ENCODE measurements around the gene ARFGAP1.

ARFGAP1 gene

DNA sequence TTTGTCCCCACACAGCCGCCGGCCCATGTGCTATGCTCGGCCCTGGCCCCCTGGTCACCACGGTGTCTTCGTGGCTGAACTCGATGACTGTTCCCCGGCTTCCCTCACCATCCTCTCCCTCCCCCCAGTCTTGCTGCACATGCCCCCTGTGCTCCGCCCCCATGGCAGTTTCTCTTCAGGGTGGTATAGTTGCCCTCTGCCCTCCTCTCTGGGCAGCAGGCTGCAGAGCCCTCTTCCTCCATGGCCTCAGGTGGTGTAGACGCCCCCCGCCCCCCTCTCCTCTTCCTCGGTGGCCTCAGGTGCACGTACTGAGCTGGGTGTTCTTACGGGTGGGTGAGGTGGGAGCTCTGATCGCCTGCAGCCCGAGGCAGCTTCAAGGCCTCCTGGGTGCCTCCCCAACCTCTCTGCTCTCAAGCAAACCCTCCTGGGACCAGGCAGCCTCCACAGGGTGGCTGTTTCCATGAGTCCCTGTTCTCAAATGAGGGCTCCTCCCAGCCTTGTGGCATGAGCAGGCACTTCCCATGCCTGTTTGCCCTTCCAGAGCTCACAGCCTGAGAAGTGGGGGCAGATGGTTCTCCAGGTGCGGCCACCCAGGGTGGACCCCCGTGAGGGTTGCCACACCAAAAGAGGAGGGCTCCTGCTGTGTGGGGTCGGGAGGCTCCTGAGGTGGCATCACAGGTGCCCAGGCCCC, 45.1 kb downstream of the ARFGAP1 start:
- Histone ChIP-seq H3K9ac (ENCODE audit: insufficient read length) (no peak overlapping the region), H3K36me3 (ENCODE audit: insufficient read depth, low read length) (no peaks in the 10 kb centered on the region), H3K9me3 (ENCODE audit: low read depth, low read length) (no peaks in the 10 kb centered on the region), H3K27ac (no peak overlapping the region), H3K4me3 (no peak overlapping the region)
- no peak for DNase-seq (ENCODE audit: low read depth, low spot score)
- TF ChIP-seq EZH2 (IDR thresholded peaks at IDR 0.05) (no peak), POLR2AphosphoS5 (IDR thresholded peaks at IDR 0.05; ENCODE audit: borderline replicate concordance, low read depth, low read length) (no peak), FOXP2 (optimal IDR thresholded peaks at IDR 0.05; ENCODE audit: control extremely low read depth, extremely low read length, insufficient read depth) (no peak)

DNA sequence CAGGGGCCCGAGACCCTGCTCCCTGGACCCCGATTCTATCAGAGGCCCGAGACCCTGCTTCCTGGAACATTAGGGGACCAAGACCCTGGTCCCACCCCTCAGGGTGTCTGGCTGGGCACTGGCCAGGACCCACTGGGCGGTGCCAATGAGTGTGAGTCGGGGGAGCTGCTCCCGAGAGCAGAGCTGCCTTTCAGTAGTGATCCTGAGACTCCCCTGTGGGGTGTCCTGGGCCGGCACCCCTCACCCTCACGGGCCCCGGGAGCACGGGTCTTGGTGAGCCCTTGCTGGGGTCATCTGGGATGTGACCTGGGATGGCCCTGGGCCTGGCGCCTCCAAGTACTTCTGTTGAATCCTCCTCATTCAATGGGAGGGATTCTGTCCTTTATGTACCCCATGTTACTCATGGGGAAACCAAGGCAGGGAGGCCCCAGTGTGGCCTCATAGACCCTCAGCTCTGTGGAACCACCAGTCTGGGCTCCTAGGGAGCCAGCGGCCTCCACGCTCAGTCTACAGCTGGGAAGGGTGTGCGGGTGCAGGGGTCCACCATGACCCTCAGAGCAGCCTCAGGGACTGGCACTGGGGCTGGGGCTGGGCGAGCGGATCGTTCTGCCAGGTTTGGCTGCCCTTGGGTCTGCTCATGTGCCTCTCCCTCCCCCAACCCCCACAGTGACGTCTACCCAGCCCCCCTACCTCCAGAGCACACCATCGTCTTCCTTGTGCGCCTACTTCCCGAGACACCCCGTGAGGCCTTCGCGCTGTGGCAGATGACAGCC, 46.0 kb downstream of the ARFGAP1 start:
- Histone ChIP-seq H3K9ac (ENCODE audit: insufficient read length) (no peak overlapping the region), H3K36me3 (ENCODE audit: insufficient read depth, low read length) (no peaks in the 10 kb centered on the region), H3K27ac (no peak overlapping the region), H3K9me3 (ENCODE audit: low read depth, low read length) (no peaks in the 10 kb centered on the region), H3K4me3 (no peak overlapping the region)
- TF ChIP-seq FOXP2 (optimal IDR thresholded peaks at IDR 0.05; ENCODE audit: control extremely low read depth, extremely low read length, insufficient read depth) (no peak), EZH2 (IDR thresholded peaks at IDR 0.05) (no peak), POLR2AphosphoS5 (IDR thresholded peaks at IDR 0.05; ENCODE audit: borderline replicate concordance, low read depth, low read length) (no peak)
- DNase-seq (ENCODE audit: low read depth, low spot score) = no peak

DNA sequence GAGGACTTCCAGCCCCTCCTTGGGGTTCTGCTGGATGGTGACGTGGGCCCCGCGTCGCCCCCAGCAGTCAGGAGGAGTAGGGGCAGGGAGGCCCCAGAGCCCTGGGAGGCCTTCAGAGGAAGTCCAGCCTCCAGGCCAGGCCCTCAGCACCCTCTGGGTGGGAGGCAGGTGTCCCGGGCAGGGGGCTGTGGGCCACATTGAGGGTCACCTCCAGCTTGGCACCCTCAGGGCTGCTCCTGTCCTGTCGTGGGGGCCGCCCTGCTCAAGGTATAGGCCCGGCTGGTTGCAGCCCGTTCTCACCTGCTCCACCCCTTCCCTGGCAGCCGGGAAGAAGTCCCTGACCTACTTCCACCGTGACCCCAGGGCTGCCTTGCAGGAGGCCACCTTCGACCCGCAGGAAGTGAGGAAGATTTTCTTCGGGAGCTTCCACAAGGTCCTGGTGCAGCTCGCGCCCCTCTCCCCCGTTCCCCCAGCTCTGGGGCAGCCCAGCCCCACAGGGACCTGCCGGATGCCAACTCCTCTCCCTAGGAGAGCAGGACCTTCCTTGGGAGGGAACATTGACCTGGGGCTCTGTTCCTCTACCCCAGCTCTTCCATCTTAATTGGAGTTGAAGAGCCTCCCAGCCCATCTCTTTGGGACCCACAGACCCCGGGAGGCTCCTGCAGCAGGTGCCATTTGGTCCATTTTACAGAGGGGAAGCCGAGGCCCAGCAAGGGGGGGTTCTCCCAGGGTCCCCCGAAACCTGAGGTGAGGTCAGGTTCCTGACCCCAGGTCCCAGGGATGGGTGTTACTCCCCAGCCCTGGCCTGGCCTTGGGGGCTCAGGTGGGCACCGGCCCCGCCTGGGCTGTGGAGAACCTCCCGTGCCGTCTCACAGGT, 46.8 kb downstream of the ARFGAP1 start:
- H3K4me3 ChIP-seq = no peak overlapping the region
- H3K9me3 ChIP-seq (ENCODE audit: low read depth, low read length) = no peaks in the 10 kb centered on the region
- H3K9ac ChIP-seq (ENCODE audit: insufficient read length) = no peak overlapping the region
- no peaks in the 10 kb centered on the region for H3K36me3 ChIP-seq (ENCODE audit: insufficient read depth, low read length)
- no peak for DNase-seq (ENCODE audit: low read depth, low spot score)
- TF ChIP-seq POLR2AphosphoS5 (IDR thresholded peaks at IDR 0.05; ENCODE audit: borderline replicate concordance, low read depth, low read length) = no peak
- no peak for TF ChIP-seq EZH2 (IDR thresholded peaks at IDR 0.05)
- no peak for TF ChIP-seq FOXP2 (optimal IDR thresholded peaks at IDR 0.05; ENCODE audit: control extremely low read depth, extremely low read length, insufficient read depth)
- no peak overlapping the region for H3K27ac ChIP-seq

DNA sequence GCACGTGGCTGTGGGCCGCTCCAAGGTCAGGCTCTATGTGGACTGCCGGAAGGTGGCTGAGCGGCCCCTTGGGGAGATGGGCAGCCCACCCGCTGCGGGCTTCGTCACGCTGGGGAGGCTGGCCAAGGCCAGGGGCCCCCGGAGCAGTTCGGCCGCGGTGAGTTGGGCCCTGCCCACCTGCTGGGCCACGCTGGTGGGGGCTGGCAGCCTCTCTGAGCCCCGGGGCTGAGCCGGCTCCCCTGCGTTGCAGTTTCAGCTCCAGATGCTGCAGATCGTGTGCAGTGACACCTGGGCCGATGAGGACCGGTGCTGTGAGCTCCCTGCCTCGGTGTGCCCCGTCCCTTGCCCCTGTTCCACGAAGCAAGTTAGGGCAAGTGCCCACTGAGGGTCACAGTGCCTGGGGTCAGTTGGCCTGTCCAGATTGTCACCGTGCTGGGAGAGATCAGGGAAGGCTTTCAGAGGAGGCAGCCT, 47.5 kb downstream of the ARFGAP1 start:
- no peak overlapping the region for H3K9ac ChIP-seq (ENCODE audit: insufficient read length)
- no peak for DNase-seq (ENCODE audit: low read depth, low spot score)
- H3K36me3 ChIP-seq (ENCODE audit: insufficient read depth, low read length) = no peaks in the 10 kb centered on the region
- TF ChIP-seq EZH2 (IDR thresholded peaks at IDR 0.05) (no peak), POLR2AphosphoS5 (IDR thresholded peaks at IDR 0.05; ENCODE audit: borderline replicate concordance, low read depth, low read length) (no peak), FOXP2 (optimal IDR thresholded peaks at IDR 0.05; ENCODE audit: control extremely low read depth, extremely low read length, insufficient read depth) (no peak)
- no peak overlapping the region for H3K4me3 ChIP-seq
- H3K27ac ChIP-seq = no peak overlapping the region
- H3K9me3 ChIP-seq (ENCODE audit: low read depth, low read length) = no peaks in the 10 kb centered on the region

DNA sequence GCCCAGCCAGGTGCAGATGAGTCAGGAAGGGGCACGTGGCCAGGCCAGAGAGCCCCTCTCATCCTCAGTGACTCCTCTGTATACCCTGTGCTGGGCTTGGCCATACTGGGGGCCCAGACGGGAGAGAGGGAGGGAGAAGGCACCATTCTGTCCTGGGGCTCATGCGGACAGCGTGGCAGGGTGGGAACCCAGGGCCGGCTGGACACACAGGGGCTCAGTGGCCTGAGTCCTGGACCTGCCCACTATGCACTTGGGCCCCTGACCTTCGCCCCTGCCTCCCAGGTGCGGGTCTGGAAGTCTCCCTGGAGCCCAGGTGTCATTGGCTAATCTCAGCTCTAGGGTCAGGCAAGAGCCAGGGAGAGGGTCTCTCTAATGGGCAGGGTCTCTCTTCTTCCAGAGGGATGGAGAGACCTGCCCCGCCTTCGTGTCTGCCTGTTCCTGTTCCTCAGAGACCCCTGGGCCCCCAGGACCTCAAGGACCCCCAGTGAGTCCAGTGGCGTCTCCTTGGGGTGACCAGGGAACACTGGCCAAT, 48.1 kb downstream of the ARFGAP1 start:
- no peak overlapping the region for H3K9ac ChIP-seq (ENCODE audit: insufficient read length)

DNA sequence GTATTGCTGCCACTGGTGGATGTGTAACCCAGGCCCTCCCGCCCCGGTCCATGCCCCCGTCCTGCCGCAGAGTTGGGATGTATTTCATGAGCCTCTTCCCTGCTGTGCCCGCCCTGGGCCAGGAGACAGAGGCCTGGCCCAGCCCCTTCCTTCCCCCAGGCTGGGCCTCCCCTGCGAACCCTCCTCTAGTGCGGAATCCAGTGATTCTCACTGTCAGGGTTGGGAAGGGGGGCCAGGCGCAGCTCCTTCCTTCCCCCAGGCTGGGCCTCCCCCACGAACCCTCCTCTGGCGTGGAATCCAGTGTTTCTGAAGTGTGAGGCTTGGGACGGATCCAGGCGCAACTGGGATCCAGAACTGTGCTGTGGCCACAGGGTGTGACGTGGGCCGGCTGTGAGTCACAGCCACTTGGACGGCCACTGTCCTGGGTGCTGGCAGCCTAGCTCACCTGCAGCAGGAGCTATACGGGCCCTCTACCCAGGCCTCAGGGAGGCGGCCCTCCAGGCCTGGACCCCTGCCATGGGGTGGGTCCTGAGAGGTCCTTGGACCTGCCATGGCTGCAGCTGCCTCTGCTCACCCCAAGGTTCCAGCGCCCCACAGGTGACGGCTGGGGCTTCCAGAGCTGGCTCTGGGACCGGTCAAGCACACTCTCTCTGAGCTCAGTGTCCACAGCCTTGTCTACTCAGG, 48.7 kb downstream of the ARFGAP1 start:
- Histone ChIP-seq H3K4me3 (no peak overlapping the region), H3K9me3 (ENCODE audit: low read depth, low read length) (no peaks in the 10 kb centered on the region), H3K9ac (ENCODE audit: insufficient read length) (no peak overlapping the region), H3K36me3 (ENCODE audit: insufficient read depth, low read length) (no peaks in the 10 kb centered on the region), H3K27ac (no peak overlapping the region)
- no peak for DNase-seq (ENCODE audit: low read depth, low spot score)
- TF ChIP-seq POLR2AphosphoS5 (IDR thresholded peaks at IDR 0.05; ENCODE audit: borderline replicate concordance, low read depth, low read length) (no peak), FOXP2 (optimal IDR thresholded peaks at IDR 0.05; ENCODE audit: control extremely low read depth, extremely low read length, insufficient read depth) (no peak), EZH2 (IDR thresholded peaks at IDR 0.05) (no peak)

More for the DNA sequence above, 48.1 kb downstream of the ARFGAP1 start:
- no peak overlapping the region for H3K4me3 ChIP-seq
- TF ChIP-seq FOXP2 (optimal IDR thresholded peaks at IDR 0.05; ENCODE audit: control extremely low read depth, extremely low read length, insufficient read depth) (no peak), EZH2 (IDR thresholded peaks at IDR 0.05) (no peak)
- DNase-seq (ENCODE audit: low read depth, low spot score) = no peak
- no peak overlapping the region for H3K27ac ChIP-seq
- no peaks in the 10 kb centered on the region for H3K9me3 ChIP-seq (ENCODE audit: low read depth, low read length)
- H3K36me3 ChIP-seq (ENCODE audit: insufficient read depth, low read length) = no peaks in the 10 kb centered on the region

DNA sequence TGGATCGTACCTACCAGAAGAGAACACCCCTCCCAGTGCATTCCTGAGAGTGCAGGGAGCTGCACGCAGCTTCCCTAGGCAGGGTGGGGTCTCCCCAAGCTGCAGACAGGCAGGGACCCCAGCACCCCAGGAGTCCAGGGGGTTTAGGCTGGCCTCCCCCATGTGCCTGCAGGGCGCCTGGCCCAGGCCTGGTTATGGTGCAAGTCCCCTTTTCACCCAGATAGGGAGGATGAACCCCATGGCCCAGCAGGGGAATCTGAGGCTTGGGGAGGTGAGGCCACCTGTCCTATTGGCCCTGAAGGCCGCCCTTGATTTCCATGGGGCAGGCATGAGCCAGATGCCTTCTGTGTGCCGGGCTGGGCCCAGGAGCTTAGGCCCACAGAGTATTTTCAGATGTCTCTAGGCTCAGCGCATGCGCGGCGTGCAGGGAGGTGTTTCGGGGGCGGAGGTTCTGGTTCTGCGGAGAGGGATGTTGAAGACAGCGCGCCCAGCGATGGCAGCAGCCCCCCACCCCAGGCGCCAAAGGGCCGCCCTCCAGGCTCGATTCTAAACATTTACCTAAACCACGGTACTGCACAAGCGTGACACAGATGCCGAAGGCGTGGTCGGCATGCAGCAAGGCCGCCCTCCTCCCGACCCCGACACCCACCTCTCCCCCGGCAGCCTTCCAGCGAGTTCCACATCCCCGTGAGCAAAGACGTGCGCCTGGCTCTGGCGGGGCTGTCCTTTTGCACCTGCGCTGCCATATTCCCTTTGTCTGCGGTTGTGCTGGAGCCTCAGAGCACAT, 49.7 kb downstream of the ARFGAP1 start:
- DNase-seq (ENCODE audit: low read depth, low spot score) = no peak
- H3K36me3 ChIP-seq (ENCODE audit: insufficient read depth, low read length) = no peaks in the 10 kb centered on the region
- no peak overlapping the region for H3K27ac ChIP-seq
- H3K4me3 ChIP-seq = no peak overlapping the region
- H3K9me3 ChIP-seq (ENCODE audit: low read depth, low read length) = no peaks in the 10 kb centered on the region
- TF ChIP-seq FOXP2 (optimal IDR thresholded peaks at IDR 0.05; ENCODE audit: control extremely low read depth, extremely low read length, insufficient read depth) (no peak), EZH2 (IDR thresholded peaks at IDR 0.05) (no peak), POLR2AphosphoS5 (IDR thresholded peaks at IDR 0.05; ENCODE audit: borderline replicate concordance, low read depth, low read length) (no peak)
- H3K9ac ChIP-seq (ENCODE audit: insufficient read length) = no peak overlapping the region
